NB4 (cell line): ENCODE results near the gene ZNF444.

Source experiments
- DNase-seq: peaks from one replicate; pipeline ENCODE4 v3.0.0; 2010; ENCODE audit warnings: low read depth
- H3K4me3 ChIP-seq: one replicate; pipeline ENCODE4 v1.5.1; 2011; ENCODE audit warnings: mild to moderate bottlenecking, low read depth, low read length, moderate library complexity
- MYC ChIP-seq: IDR thresholded peaks from 2 replicates; pipeline ENCODE4 v1.6.1; 2011; ENCODE audit warnings: low read depth, low read length
- POLR2A ChIP-seq: IDR thresholded peaks from 2 replicates; pipeline ENCODE4 v1.6.1; 2011; ENCODE audit warnings: mild to moderate bottlenecking; ENCODE audit not compliant: insufficient read length; ENCODE audit errors: extremely low read depth
- TF ChIP-seq, protein P1 (sequence below): IDR thresholded peaks from one replicate; pipeline ENCODE4 v1.5.1; 2012; ENCODE audit warnings: low read depth, low read length
- TF ChIP-seq, protein P2 (sequence below): IDR thresholded peaks from 2 replicates; pipeline ENCODE4 v1.6.1; 2011; ENCODE audit warnings: low read depth, low read length

ZNF444 gene

DNA sequence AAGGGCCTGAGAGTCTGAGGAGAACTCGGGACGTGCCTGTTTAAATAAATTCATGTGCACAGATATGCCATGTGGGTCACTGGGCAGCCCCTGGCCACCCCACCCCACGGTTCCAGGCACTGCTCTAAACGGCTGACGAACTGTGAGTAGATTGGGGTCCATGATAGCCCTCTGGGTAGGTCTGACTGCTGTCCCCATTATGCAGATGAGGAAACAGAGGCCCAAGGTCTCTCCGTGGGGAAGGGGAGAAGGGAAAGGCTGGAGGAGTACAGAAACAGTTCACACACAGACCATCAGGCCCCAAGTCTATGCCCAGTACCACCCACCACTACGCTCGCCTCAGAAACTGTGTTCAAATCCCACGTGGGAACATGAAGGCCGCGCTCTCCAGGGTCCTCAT lies 34.1 kb upstream of the ZNF444 start:
- TF ChIP-seq POLR2A, result no peak
- TF ChIP-seq, protein P1, sequence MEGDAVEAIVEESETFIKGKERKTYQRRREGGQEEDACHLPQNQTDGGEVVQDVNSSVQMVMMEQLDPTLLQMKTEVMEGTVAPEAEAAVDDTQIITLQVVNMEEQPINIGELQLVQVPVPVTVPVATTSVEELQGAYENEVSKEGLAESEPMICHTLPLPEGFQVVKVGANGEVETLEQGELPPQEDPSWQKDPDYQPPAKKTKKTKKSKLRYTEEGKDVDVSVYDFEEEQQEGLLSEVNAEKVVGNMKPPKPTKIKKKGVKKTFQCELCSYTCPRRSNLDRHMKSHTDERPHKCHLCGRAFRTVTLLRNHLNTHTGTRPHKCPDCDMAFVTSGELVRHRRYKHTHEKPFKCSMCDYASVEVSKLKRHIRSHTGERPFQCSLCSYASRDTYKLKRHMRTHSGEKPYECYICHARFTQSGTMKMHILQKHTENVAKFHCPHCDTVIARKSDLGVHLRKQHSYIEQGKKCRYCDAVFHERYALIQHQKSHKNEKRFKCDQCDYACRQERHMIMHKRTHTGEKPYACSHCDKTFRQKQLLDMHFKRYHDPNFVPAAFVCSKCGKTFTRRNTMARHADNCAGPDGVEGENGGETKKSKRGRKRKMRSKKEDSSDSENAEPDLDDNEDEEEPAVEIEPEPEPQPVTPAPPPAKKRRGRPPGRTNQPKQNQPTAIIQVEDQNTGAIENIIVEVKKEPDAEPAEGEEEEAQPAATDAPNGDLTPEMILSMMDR, result no peak
- no peak for TF ChIP-seq MYC
- TF ChIP-seq, protein P2, sequence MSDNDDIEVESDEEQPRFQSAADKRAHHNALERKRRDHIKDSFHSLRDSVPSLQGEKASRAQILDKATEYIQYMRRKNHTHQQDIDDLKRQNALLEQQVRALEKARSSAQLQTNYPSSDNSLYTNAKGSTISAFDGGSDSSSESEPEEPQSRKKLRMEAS, result no peak

DNA sequence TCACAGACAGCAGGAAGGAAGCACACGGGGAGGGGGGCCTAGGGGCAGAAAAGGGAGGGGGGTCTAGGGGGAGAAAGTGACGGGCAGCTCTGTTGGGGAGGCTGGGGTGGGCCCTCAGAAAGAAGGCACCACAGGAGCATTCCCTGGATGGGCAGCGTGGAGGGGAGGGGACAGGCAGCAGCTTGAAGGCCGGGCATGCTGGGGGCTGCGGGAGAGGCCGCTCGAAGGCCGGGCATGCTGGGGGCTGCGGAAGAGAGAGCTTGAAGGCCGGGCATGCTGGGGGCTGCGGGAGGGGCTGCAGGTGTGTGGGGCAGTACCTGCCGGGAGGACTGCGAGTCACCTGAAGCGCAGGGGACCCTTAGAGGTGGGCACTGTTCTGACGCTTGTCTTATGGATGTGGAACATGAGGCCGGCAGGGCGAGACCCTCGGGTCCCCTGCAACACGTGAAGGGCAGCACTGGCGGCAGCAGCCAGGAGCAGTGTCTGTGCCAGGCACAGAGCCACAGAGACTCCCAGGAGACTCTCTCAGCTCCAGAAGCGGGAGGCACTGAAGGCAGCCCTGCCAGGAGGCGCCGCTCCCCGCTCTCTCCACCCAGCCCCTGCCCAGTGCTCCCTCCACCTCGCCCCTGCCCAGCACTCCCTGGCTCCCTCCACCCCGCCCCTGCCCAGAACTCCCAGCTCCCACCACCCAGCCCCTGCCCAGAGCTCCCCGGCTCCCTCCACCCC lies 33.3 kb upstream of the ZNF444 start:
- TF ChIP-seq MYC (no peak), POLR2A (no peak)
- TF ChIP-seq, protein P2, result no peak
- TF ChIP-seq, protein P1, result no peak
- H3K4me3 ChIP-seq, result no peak overlapping the region
- DNase-seq, result no peak

More for the DNA sequence above, 34.1 kb upstream of the ZNF444 start:
- no peak for DNase-seq
- H3K4me3 ChIP-seq, result no peak overlapping the region

DNA sequence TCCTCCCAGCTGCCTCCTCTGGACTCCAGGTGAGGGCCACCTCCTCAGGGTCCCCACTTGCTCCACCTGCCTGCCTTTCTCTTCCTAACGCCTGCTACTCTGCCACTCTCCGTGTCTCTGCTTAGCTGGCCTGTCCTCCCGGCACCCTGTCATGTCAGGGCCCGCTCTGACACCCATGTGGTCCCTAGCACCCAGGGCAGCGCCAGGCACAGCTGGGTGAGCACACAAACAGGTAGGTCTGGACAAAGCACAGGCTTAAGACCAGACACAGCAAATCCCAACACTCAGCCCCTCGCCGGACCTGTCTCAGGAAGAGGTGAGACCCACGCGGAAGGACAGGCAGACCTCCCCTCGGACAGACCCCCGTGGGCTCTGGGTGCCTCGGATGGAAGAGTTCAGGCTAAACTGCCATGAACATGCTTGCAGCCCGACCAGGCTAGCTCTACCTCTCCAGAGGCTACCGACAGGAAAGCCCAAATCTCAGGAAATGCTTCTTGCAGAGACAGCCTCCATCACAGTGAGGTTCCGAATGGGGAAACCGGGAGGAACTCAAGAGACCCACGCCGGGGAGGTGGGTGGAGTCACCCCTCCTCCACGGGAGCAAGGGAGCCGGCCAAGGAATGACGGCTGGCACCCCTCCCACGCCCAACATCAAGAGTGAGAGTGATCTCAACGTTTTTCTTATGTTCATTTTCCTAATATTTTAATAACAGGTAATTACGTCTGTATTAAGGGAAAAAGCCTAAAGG lies 32.5 kb upstream of the ZNF444 start:
- DNase-seq, result no peak
- TF ChIP-seq, protein P1, result no peak
- H3K4me3 ChIP-seq, result no peak overlapping the region

DNA sequence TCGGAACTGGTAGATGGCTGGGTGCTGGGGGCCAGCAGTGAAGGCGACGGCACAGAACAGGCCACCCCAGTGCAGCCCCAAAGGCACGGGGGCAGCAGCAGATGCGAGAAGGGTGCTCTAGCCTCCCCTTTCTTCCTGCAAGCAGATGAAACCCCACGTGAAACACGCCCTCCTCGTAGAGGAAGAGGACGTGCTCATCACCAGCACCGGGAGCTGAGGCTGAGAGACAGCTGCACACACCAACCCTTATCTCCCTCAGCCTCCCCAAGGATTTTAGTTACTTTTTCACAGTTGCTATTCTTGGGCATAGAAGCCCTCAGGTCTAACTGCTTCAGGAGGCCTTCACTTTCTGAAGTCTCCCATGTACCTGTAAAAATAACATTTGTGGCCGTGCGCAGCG lies 31.9 kb upstream of the ZNF444 start:
- DNase-seq, result no peak
- TF ChIP-seq MYC (no peak), POLR2A (no peak)
- TF ChIP-seq, protein P2, result no peak
- TF ChIP-seq, protein P1, result no peak
- H3K4me3 ChIP-seq, result no peak overlapping the region

DNA sequence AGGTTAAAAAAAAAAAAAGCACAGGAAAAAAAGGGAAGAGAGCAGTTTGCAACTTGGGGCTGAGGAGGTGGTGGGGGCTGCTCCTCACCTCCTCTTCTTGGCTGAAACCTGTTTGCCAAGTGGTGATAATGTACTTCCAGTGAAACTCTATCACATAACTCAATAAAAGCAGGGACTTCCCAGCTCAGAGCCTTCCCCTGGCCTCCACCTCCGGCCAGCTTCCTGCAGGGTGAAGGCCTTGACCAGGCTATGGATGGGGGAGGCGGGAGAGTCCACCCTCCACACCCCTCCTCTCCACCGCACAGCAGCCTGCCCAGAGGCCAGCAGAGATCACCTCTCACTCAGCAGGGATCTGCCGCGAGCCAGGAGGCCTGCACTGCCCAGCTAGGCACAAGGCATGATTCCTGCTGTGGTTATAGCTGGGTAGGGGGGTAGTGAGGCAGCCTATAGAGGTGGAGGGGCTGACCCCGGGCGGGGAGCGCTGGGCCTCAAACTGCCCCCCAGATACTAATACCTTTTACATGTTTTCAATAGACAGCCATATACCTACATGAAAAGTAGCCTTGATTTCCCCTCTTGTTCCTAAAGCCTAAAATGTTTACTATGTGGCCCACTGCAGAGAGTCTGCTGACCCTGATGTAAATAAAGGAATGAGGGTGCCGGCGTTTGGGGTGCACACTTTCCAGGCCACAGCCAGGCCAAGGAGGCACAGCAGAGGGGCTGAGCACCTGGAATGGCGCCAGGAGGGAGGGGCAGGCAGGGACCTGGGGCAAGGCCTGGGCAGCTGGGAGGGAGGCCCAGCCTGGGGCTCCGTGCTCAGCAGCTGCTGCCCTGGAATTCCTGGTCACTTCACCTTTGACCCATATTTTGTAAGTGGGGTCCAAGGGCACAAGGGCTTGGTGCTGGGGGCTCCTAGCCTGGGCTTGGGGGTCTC lies 30.3 kb upstream of the ZNF444 start:
- TF ChIP-seq, protein P2, result no peak
- TF ChIP-seq, protein P1, result no peak
- no peak for TF ChIP-seq MYC
- no peak for TF ChIP-seq POLR2A
- no peak overlapping the region for H3K4me3 ChIP-seq
- no peak for DNase-seq
